ENCODE data around the gene SNAPC3.
"Not testable (repeated sequence)": the region's sequence is repeated elsewhere in the genome, so short reads cannot be mapped to it uniquely, and the experiment has no call there.

Gene SNAPC3

GRCh38 chr9:15423231-15423985 is 732 bp downstream of the SNAPC3 start:
- DNase-seq (ENCODE audit: low read depth), result no peak

GRCh38 chr9:15426019-15426418 is 3.3 kb downstream of the SNAPC3 start:
- DNase-seq (ENCODE audit: low read depth), result no peak

- DNase-seq (ENCODE audit: low read depth), result not testable (repeated sequence)
Observed at GRCh38 chr9:15427702-15428101, 5.0 kb downstream of the SNAPC3 start.

- DNase-seq (ENCODE audit: low read depth), result no peak
Observed at GRCh38 chr9:15430920-15431844, 8.5 kb downstream of the SNAPC3 start.

- DNase-seq (ENCODE audit: low read depth), result no peak
Observed at GRCh38 chr9:15433191-15433590, 10.5 kb downstream of the SNAPC3 start.

- no peak for DNase-seq (ENCODE audit: low read depth)
Observed at GRCh38 chr9:15433661-15434060, 11.0 kb downstream of the SNAPC3 start.

GRCh38 chr9:15438891-15439290 is 16.2 kb downstream of the SNAPC3 start:
- DNase-seq (ENCODE audit: low read depth), result no peak

GRCh38 chr9:15441841-15442240 is 19.2 kb downstream of the SNAPC3 start:
- DNase-seq (ENCODE audit: low read depth), result not testable (repeated sequence)

- DNase-seq (ENCODE audit: low read depth), result not testable (repeated sequence)
Observed at GRCh38 chr9:15442264-15442663, 19.6 kb downstream of the SNAPC3 start.

GRCh38 chr9:15444141-15444540 is 21.5 kb downstream of the SNAPC3 start:
- no peak for DNase-seq (ENCODE audit: low read depth)

- DNase-seq (ENCODE audit: low read depth), result no peak
Observed at GRCh38 chr9:15453956-15454355, 31.3 kb downstream of the SNAPC3 start.

- DNase-seq (ENCODE audit: low read depth), result no peak
Observed at GRCh38 chr9:15461056-15461455, 38.4 kb downstream of the SNAPC3 start.

- DNase-seq (ENCODE audit: low read depth), result no peak
Observed at GRCh38 chr9:15461601-15462000, 38.9 kb downstream of the SNAPC3 start.

- DNase-seq (ENCODE audit: low read depth), result no peak
Observed at GRCh38 chr9:15468145-15468544, 45.5 kb downstream of the SNAPC3 start.

GRCh38 chr9:15469406-15469805 is 46.7 kb downstream of the SNAPC3 start:
- no peak for DNase-seq (ENCODE audit: low read depth)

GRCh38 chr9:15469862-15470261 is 47.2 kb downstream of the SNAPC3 start:
- no peak for DNase-seq (ENCODE audit: low read depth)

GRCh38 chr9:15475923-15476536 is 53.4 kb downstream of the SNAPC3 start:
- DNase-seq (ENCODE audit: low read depth), result no peak

- DNase-seq (ENCODE audit: low read depth), result no peak
Observed at GRCh38 chr9:15480028-15480427, 57.4 kb downstream of the SNAPC3 start.

- no peak for DNase-seq (ENCODE audit: low read depth)
Observed at GRCh38 chr9:15482146-15482545, 59.5 kb downstream of the SNAPC3 start.

GRCh38 chr9:15484802-15485201 is 62.1 kb downstream of the SNAPC3 start:
- DNase-seq (ENCODE audit: low read depth), result no peak

GRCh38 chr9:15485836-15486666 is 63.4 kb downstream of the SNAPC3 start:
- DNase-seq (ENCODE audit: low read depth), result no peak

- DNase-seq (ENCODE audit: low read depth), result no peak
Observed at GRCh38 chr9:15491950-15492349, 69.3 kb downstream of the SNAPC3 start.

Measured in stimulated activated CD8-positive, alpha-beta memory T cell treated with anti-CD3 and anti-CD28 coated beads, Interleukin-7, amount 100 ng/mL, for 24 hours (primary cell).